ENCODE measurements around the gene JAKMIP2.

- TF ChIP-seq EZH2 (IDR thresholded peaks at IDR 0.05) (no peak), POLR2AphosphoS5 (IDR thresholded peaks at IDR 0.05; ENCODE audit: borderline replicate concordance, low read depth, low read length) (no peak)
Observed at GRCh38 chr5:147538236-147538635, 244.3 kb downstream of the JAKMIP2 start.

All from SK-N-MC (cell line).